Skeletal muscle satellite cell (primary cell): Measurements from ENCODE around the gene EID3.
"Not testable (repeated sequence)": the region's sequence is repeated elsewhere in the genome, so short reads cannot be mapped to it uniquely, and the experiment has no call there.

Experiments used
- H3K27me3 ChIP-seq: 2 replicates; pipeline ENCODE4 v1.7.0; 2013; ENCODE audit warnings: low read length; ENCODE audit not compliant: control insufficient read depth, insufficient read depth
- H3K36me3 ChIP-seq: 2 replicates; pipeline ENCODE4 v1.7.0; 2013; ENCODE audit warnings: mild to moderate bottlenecking, control low read depth, low read length; ENCODE audit not compliant: insufficient read depth
- H3K4me1 ChIP-seq: 2 replicates; pipeline ENCODE4 v1.7.0; 2013; ENCODE audit warnings: low read length; ENCODE audit not compliant: control insufficient read depth, insufficient read depth
- H3K4me2 ChIP-seq: 2 replicates; pipeline ENCODE4 v1.7.0; 2013; ENCODE audit warnings: mild to moderate bottlenecking, low read length
- H3K4me3 ChIP-seq: 2 replicates; pipeline ENCODE4 v1.7.0; 2013; ENCODE audit warnings: low read length
- H3K9ac ChIP-seq: 2 replicates; pipeline ENCODE4 v1.7.0; 2013; ENCODE audit warnings: mild to moderate bottlenecking, low read depth, low read length, moderate library complexity
- H3K9me3 ChIP-seq: replicated peaks from 2 replicates; pipeline ENCODE4 v1.7.0; 2013; ENCODE audit warnings: mild to moderate bottlenecking, control low read depth, low read length

The EID3 gene

DNA sequence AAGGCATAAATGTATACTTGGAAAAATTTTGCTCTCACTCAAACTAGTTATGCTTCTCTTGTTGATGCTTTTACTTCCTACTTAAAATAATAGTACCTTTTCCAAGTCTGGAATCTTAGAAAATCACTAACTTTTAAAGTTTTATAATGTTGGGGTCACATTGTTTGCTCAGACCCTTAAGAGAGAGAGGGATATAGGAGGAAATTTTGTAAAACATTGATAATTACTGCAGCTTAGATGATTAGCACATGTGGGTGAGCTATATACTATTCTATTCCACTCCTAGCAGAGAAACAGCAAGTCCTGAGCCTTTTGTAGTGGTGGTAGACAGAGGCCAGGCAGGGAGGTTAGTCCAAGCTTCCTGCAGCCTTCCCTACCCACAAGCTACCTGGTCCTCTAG, 13.4 kb downstream of the EID3 start:
- H3K27me3 ChIP-seq = no peaks in the 10 kb centered on the region
- peaks cover 11% of the 10 kb centered on the region for H3K4me1 ChIP-seq
- H3K36me3 ChIP-seq = peaks cover 97% of the 10 kb centered on the region
- no peak overlapping the region for H3K4me2 ChIP-seq
- H3K9me3 ChIP-seq = no peaks in the 10 kb centered on the region
- no peak overlapping the region for H3K9ac ChIP-seq
- H3K4me3 ChIP-seq = no peak overlapping the region

DNA sequence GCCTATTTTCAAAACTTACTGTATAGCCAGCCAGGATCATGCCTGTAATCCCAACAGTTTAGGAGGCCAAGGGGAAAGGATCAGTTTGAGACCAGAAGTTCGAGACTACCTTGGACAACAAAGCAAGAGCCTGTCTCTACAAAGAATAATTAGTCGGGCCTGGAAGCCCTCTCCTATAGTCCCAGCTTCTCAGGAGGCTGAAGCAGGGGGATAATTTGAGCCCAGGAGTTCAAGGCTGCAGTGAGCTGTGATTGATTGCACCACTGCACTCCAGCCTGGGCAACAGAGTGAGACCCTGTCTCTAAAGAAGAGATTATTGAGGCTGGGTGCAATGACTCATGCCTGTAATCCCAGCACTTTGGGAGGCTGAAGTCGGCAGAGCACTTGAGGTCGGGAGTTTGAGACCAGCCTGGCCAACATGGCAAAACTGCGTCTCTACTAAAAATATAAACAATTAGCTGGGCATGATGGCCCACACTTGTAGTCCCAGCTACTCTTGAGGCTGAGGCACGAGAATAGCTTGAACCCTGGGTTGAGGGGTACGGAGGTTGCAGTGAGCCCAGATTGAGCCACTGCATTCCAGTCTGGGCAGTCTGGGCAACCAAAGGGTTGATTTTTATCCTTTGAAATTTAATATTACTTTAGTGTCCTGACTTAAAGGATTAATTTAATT, 14.1 kb downstream of the EID3 start:
- peaks cover 11% of the 10 kb centered on the region for H3K4me1 ChIP-seq
- no peak overlapping the region for H3K4me3 ChIP-seq
- no peaks in the 10 kb centered on the region for H3K27me3 ChIP-seq
- H3K9me3 ChIP-seq = no peaks in the 10 kb centered on the region
- peaks cover 96% of the 10 kb centered on the region for H3K36me3 ChIP-seq
- no peak overlapping the region for H3K9ac ChIP-seq
- no peak overlapping the region for H3K4me2 ChIP-seq

DNA sequence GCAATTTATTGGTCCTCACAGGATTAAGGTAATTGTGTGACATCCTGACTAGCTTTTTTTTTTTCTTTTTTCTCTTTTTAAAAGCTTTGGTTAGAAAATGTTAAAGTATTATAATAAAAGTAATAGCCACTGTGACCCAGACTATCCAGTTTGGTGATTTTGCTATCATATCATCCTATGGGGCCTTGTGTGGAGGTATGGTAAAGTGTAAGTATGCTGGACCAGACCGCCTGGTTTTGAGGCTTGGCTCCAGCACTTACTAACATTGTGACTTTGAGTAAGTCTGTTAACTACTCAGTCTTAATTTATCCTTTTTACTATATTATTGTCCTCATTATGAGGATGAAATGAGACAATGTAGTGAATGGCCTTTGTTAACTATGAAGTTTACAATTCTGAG, 15.5 kb downstream of the EID3 start:
- Histone ChIP-seq H3K4me1 (peaks cover 7% of the 10 kb centered on the region), H3K9me3 (no peaks in the 10 kb centered on the region), H3K27me3 (no peaks in the 10 kb centered on the region), H3K9ac (no peak overlapping the region), H3K4me2 (no peak overlapping the region), H3K4me3 (no peak overlapping the region), H3K36me3 (peaks cover 86% of the 10 kb centered on the region)

DNA sequence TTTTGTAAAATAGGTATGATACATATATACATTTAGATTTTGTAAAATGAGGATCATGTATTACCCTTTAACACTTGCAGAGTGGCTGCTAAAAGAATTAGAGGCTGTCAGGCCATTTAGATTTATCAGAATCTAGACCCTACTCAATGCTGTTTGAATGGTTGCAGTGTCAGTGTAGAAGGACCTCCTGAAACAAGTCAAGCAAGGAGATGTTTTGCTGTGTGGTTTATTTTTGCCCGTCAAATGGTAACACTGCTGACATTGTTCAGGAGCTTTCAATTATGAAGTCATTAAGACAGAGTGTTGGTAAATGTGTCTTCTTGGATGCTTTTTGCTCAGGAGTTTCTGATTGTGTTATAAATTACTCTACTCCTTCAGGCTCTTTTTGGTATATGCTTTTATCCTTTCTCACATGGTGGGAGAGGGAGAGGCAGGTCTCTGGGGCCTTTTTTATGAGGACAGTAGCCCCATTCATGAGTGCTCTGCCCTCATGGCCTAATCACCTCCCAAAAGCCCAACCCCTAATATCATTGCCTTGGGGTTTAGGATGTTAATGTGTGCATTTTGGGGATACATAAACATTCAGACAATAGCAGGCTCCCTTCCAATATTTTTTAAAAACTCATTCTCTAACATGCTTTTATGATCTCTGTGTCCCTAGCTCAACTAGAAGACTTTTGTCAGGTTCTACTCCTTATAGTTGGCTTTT, 16.5 kb downstream of the EID3 start:
- no peak overlapping the region for H3K4me2 ChIP-seq
- peaks cover 84% of the 10 kb centered on the region for H3K36me3 ChIP-seq
- peaks cover 3% of the 10 kb centered on the region for H3K4me1 ChIP-seq

DNA sequence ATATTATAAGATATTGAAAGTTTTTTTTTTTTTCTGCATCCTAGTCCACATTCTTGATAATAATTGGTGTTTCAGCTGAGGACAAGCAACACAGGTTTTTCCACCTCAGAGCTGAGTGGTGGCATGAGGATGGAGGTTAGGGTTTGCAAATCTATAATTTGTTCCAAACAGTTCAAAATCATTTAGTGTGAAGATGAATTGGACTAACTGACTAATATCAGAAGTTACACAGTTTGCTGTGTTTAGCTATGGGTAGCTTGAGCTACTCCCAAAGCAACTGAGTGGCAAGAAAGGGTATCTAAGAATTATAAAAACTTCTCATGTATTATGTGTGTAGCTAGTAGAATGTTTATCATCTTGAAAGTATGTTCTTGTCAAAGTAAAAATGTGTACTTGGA, 17.1 kb downstream of the EID3 start:
- H3K36me3 ChIP-seq = peaks cover 84% of the 10 kb centered on the region
- no peak overlapping the region for H3K4me2 ChIP-seq
- no peak overlapping the region for H3K9ac ChIP-seq
- H3K27me3 ChIP-seq = no peaks in the 10 kb centered on the region
- H3K9me3 ChIP-seq = no peaks in the 10 kb centered on the region
- H3K4me3 ChIP-seq = no peak overlapping the region
- no peaks in the 10 kb centered on the region for H3K4me1 ChIP-seq

More for the DNA sequence above, 16.5 kb downstream of the EID3 start:
- H3K9me3 ChIP-seq = no peaks in the 10 kb centered on the region
- no peak overlapping the region for H3K4me3 ChIP-seq
- H3K9ac ChIP-seq = no peak overlapping the region
- H3K27me3 ChIP-seq = no peaks in the 10 kb centered on the region

DNA sequence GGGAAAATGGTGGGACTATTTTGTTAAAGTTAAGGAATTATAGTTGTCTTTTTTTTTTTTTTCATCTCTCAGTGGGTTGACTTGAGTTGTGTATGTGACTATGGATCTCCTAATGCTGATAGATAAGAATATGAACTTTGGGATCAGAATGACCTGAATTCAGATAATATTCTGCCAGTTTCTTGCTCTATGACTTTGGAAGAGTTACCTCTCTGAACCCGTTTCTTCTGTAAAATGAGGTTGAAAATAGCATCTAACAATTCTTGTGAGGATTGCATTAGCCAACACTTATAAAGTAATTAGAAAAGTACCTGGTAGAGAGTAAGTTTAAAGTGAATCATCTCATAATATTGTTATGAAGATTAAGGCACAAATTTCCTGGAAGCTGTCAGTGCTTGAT, 18.4 kb downstream of the EID3 start:
- Histone ChIP-seq H3K9ac (no peak overlapping the region), H3K4me2 (no peak overlapping the region), H3K4me3 (no peak overlapping the region), H3K9me3 (no peaks in the 10 kb centered on the region), H3K4me1 (no peaks in the 10 kb centered on the region), H3K27me3 (no peaks in the 10 kb centered on the region), H3K36me3 (peaks cover 85% of the 10 kb centered on the region)

DNA sequence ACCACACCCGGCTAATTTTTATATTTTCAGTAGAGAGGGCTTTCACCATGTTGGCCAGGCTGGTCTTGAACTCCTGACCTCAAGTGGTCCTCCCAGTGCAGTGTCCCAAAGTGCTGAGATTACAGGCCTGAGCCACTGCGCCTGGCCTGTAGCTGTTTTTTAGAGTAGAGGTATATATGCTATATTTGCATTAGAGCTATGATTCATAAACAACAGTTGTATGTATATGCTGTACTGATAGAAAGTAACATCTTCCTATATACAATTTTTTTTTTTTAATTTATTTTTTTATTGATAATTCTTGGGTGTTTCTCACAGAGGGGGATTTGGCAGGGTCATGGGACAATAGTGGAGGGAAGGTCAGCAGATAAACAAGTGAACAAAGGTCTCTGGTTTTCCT, 19.0 kb downstream of the EID3 start:
- not testable (repeated sequence) for H3K4me2 ChIP-seq, H3K9ac ChIP-seq, H3K27me3 ChIP-seq, H3K4me1 ChIP-seq, H3K4me3 ChIP-seq, H3K9me3 ChIP-seq
- peaks cover 85% of the 10 kb centered on the region for H3K36me3 ChIP-seq

DNA sequence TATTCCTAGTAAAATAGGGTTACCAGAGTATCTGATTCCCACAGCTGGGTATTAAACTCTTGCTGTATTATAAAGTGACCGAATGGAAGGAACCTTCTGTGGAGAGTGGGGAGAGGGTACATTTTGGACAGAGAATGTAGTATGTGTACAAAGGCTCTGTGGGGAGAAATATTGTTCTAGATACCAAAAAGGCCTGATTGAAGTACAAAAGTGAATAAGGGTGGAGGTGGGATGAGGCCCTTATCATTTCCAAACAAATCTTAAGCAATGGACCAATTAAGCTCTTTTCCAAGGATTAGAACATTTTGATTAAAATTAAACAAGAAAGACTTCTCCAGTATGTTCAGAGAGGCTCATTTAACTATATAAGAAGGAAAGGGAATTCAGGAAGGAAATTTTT, 20.4 kb downstream of the EID3 start:
- Histone ChIP-seq H3K36me3 (peaks cover 81% of the 10 kb centered on the region), H3K9me3 (no peaks in the 10 kb centered on the region), H3K4me2 (no peak overlapping the region), H3K9ac (no peak overlapping the region), H3K4me1 (no peaks in the 10 kb centered on the region), H3K27me3 (no peaks in the 10 kb centered on the region), H3K4me3 (no peak overlapping the region)

DNA sequence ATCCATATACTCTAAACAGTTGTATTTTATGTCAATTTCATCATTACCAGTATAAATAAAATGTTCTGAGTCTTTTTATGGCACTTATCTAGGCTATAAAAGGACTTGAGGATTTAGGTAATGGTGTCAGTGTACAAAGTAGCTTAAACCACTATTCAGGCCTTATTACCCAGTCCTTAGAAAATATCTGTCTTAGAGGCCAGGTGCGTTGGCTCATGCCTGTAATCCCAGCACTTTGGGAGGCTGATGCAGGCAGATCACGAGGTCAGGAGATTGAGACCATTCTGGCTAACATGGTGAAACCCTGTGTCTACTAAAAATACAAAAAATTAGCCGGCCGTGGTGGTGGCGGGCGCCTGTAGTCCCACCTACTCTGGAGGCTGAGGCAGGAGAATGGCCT, 24.7 kb downstream of the EID3 start:
- not testable (repeated sequence) for H3K4me3 ChIP-seq, H3K9ac ChIP-seq, H3K4me2 ChIP-seq, H3K4me1 ChIP-seq, H3K27me3 ChIP-seq, H3K9me3 ChIP-seq
- peaks cover 83% of the 10 kb centered on the region for H3K36me3 ChIP-seq

DNA sequence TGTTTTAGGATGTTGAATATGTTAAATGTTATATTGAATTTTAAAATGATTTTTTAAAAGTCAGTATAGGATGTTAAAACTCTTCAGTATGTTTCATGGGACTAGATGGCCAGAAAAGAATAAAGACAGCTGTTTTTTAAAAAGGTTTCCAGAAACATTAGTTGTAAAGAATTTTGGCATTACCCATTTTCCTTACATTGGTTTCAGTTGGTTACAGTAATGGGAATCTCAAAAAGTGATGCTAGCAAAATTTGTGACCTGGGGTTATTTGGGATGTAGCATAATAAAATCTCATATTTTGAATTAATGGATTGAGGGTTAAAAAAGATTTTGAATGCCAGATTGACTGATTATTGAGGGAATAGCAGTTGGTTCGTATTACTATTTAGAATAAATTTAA, 25.3 kb downstream of the EID3 start:
- H3K4me1 ChIP-seq = no peaks in the 10 kb centered on the region
- no peaks in the 10 kb centered on the region for H3K9me3 ChIP-seq
- H3K4me3 ChIP-seq = no peak overlapping the region
- no peaks in the 10 kb centered on the region for H3K27me3 ChIP-seq
- H3K36me3 ChIP-seq = peaks cover 87% of the 10 kb centered on the region
- no peak overlapping the region for H3K9ac ChIP-seq
- no peak overlapping the region for H3K4me2 ChIP-seq

DNA sequence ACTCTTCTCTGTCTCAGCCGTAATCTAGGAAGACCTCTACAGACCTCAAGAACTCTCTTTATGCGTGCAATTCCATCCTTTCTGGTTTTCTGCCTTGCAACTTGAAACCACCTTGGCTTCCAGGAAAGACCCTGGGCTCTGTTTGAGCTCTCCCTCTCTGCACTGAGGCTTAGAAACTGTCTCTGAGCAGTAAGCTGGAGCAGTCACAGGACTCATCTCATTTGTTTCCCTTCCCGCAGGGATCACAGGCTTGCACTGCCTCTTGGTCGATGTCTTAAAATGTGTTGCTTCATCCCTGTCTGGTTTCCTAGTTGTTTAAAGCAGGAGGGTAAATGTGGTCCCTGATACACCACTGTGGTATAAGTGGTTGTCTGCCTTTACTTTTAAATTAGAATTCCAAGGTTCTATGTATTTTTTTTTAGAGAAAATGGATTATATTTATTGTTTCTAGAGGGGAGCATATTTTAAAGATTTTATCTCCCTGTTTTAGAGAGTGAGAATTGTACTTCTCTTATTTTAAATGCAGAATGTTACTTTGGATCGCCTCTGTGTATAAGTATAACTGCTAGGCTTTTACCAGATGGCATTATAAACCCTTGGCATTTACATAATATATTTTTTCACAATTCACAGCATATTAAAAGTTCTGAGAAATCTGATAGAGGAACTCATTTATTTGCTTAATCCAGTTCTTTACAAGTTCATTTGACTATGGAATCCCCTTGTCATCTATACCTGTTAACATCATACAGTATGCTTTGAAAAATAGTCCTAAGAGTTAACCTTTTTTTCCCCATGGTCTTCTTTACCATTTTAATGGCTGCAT, 26.4 kb downstream of the EID3 start:
- Histone ChIP-seq H3K9me3 (no peaks in the 10 kb centered on the region), H3K4me2 (no peak overlapping the region), H3K36me3 (peaks cover 88% of the 10 kb centered on the region), H3K4me1 (peaks cover 6% of the 10 kb centered on the region), H3K4me3 (no peak overlapping the region), H3K27me3 (no peaks in the 10 kb centered on the region), H3K9ac (no peak overlapping the region)
